Mesenteric fat pad (tissue), 1 donor: ENCODE results near the gene ELFN2. TPM values are rescaled to one million over a fixed set of nuclear protein-coding genes. Genes with fewer than 3 reads are reported as not detected.

Experiments
- DNase-seq: peaks from one replicate; pipeline ENCODE4 v3.0.0-alpha.2; 2020; ENCODE audit warnings: low spot score
- total RNA-seq: library from RNA; stranded (reverse); fragmentation: NEBNext Ultra II Directional; extraction: Animal tissue kit (Norgen Biotek cat#: 25700); gene quantifications from one replicate; pipeline ENCODE4 v1.2.1, GENCODE V29; 2021
- donor health status: DM: yes; HTN: yes; CAD: no.

Gene ELFN2
- total RNA-seq, 1 donor from 2014 or later = not detected

DNA sequence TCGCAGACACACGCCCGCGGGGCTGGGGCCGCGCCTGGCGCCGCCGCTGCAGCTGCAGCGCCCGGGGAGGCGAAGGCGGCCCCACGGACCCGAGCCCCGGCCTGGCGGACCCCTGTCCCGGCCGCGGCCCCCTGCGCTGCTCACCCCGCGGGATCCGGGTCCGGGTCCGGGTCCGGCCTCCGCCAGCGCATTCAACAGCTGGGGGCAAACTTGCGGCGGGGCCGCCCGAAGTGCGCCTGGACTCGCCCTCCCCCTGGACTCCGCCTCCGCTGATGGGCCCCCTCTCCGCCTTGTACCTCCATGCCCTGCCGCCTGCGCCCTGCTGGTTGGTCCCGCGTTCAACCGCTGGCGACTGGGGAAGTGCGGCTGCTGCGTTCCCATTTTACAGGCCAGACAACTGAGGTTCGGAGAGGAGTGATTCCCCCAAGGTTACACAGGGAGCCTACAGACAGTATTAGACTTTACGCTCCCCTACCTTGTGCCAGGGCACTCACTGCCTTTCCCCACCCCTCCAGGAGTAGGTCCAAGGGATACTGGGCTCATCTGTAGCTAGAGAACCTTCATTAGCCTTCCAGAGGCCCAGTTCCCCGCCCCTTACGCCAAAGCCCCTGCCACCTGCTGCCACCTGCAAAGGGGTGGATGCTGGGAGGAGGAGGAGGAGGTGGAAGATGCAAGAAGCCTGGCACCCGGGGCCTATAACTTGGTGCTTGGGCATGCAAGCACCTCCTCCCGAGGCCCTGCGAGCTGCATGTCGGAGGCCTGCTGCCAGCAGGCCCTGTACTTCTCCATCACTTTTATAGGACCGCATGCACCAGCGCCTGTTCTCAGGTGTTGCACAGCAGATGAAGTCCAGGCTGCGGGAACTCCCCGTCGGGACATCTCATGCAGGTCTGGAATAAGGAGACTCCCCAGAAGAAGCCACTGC is 694 bp upstream of the ELFN2 start:
- no peak for DNase-seq

DNA sequence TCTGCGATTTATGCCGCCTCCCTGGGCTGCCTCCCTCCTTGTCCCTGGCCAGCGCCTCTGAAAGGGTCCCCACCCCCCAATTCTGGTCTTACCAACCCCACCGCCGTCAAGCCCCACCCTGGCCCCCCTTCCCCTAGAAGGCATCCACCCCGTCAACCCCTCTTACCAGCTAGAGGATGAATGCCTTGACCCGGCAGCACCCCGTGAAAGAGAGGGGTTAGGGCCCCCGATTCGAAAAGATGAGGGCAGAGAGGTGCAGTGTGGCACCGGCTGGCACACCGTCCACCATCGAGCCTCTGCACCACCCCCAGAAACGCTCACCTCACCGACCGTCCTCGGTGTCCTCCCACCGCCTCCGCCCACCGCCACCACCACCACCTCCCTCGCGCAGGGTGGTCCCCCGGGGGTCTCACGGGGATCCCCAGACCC is 559 bp downstream of the ELFN2 start:
- DNase-seq = no peak

DNA sequence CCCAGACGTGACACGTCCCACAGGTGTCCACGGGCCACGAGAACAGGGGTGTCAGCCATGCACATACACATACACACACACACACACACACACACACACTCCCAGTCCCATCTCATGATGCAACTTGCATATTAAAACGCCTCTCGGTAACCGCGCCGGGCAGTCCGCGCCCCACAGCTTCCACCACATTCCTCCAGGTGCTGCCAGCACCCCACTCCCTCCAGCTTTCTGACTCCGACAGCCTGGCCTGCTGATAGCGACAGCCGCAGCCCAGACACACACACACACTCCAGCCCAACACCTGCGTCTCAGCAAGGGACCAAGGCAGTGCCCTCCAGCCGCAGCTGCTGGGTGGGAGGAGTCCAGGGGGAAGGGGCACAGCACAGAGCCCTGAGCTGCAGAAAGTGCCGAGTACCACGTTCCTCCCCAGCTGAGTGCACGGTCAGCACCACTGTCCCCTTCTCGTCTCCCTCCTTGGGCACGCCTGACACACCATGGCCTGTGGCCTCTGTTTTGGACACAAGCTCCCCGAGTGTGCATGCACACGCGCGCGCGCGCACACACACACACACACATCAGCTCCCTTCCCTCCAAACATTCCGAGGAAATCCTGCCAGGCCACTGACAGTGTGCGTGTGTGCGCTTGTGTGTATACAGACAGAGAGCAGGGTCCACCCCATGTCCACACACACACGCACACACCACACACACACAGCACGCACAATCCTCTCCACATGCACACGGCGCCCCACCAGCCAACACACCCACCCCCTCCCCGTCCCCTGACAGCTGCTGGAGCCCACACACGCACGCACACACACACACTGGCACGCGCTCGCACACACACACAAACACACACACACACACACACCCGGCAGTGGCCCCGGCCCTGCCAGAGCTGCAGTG is 1.2 kb downstream of the ELFN2 start:
- DNase-seq = no peak

DNA sequence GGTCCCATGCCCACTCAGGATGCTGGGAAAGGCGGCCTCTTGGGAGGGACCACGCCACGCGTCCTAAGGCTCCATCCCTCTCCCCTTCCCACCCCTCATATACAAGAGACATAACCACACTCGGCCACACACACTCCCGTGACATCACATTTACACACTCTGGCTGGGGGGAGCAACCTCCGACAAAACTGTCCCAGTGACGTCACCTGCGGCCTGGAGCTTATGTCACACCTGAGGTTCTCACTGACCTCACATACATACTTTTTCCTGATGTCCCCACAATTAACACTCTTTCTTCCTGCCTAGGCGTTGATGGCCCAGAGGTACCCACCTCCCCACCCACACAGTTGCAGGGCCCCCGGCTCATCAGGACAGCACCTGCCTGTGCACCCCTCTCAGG is 1.9 kb downstream of the ELFN2 start:
- DNase-seq = no peak

DNA sequence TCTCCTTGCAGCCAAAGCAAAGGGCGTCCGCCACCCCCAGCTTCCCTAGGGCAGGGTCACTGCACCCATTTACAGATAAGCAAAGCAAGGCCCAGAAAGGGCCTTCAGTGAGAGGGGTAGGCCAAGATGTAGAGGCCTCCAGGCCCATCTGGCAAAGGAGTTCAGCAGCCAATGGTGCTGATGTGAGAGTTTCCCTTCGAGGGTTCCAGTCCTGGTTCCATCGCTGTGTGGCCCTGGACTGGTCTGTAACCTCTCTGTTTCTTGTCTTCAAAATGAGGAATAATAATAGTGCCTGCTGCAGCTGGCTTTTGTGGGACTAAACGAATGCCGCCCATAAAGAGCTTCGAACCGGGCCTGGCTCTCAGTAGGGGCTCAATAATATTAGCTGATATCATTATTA is 4.0 kb downstream of the ELFN2 start:
- no peak for DNase-seq

DNA sequence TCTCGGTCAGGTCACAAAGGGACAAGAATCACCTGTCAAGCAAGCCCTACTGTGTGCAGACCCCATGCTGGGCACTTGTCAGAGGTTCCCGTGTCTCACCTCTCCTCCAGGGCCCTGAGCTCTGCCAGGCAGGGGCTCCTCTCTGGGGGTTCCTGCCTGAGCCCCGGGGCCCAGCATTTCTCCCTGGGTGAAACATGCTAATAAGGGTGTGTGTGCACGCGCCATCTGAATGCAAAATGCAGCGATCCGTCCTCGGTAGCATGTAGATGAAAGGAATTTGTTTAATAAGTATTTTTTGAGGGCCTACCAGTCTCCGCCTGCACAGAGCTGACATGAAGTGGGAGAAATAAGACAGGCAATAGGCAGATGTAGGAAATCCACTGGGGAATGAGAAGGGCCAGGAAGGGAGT is 5.8 kb downstream of the ELFN2 start:
- no peak for DNase-seq

DNA sequence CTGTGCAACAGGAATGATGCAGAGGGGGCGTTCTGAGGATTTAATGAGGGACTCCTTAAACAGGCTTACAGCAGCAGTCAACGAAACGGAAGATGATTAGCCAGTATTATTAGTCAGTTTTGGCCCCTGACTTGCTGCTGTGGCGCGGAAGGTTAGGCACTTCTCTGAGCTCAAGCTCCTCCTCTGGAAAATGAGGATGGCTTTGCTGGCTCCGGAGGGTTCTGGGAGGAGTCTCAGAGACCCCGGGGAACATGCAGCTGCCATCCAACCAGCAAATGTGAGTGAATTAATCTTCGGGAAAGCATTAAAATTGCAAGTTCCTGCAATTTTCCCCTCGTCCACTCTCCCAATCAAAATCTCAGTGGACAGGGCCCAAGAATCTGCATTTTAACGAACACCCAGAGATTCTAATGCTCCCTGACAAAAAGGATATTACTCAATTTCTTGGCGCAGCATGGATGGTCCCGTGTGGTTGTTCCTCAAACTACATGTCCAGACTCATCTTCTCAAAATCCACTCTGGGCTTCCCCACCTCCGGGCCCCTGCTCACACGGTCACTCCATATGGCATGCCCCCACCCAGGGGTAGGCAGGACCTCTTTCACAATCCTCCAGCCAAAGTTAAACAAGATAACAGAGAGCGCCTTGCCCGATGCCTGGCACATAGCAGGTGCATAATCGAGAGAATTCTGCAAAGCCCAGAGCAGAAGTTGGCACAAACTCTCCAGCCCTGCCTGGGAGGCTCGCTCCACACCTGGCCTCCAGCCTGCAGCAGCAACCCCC is 6.4 kb downstream of the ELFN2 start:
- DNase-seq = no peak

DNA sequence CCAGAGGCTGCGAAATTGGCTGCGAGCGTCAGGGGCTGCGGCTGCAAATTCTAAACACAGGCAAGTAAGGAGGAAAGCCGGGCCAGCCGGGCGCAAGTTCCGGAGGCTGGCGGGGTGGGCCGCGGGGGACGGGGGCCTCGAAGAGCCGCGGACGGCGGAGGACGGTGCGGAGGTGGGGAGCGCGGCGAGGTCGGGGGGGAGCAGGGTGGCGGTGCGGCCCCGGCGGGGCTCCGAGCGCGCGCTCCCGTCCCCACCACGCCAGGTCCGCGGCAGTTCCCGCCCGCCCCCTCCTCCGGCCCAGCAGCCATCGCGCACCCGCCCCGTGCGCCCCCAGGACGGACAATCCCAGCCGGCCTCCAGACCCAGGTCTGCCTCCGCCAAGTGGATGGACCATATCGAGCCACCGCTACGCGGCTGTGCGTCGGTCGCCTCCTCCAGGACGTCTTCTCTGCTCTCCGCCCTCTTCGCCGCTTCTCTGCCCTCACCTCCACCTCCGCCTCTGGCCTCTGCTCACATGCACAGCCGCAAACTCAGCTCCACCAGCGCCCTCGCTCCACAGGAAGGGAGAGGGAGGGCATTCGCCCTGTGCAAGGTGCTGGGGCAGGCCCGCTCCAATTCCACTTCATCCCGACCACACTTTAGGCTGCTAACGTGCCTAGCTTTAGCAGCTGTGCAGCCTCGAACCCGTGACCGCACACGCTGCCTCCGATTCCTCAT is 7.2 kb downstream of the ELFN2 start:
- no peak for DNase-seq

DNA sequence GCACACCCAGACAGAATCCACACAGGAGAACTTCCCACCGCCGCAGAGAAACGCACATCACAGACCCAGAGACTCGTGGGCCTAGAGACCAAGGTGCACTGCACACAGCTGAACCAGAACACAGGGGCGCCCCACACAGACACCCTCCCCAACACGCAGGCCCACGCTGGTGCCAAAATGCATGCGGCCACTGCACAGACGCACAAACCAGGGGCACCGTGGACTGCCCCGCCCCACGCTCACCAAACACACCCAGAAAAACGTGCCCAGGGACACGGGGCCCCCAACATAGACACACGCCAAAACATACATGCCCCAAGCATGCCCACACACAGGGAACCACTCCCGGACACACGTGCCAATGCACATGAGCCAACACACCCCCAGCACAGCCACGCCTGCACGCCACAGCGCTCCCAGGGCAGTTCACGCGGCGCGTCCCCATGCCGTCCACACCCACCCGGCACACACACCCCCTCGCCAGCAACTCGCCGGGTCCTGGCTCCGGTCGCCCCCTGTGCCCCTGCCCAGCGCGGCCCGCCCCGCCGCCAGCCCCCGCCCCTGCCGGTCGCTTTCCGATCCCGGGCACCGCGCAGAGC is 7.8 kb downstream of the ELFN2 start:
- DNase-seq = no peak

DNA sequence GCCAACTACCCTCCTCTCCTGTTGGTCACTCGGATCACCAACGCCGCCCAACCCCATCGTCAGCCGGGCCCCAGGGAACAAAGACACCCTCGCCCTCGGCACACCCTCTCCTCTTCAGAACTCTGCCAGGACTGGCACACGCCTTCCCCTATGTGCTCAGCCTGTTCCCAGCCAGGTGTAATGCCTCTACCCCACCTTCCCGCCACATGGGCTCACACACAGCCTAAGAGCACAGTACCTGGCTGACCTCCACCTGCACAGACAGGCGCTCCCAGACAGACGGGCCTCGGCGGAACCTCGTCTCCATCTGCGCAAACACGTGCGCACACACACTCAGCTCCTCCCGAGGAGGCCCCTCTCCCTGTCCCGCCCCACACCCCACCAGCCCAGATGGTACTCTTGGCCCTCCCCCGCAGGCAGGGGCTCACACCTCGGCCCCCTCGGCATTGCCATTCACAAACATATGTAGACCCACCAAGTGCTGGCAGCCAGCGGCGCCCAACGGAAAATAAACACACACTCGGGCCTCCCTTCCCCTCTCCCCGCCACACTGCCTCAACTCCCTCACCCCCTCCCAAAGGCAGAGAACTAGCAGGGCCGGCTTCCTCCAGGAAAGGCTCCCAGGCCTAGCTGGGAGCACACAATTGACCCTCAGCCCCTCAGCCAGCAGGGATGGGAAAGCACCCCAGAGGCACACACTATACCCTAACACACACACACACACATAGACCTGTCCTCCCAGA is 8.5 kb downstream of the ELFN2 start:
- no peak for DNase-seq

DNA sequence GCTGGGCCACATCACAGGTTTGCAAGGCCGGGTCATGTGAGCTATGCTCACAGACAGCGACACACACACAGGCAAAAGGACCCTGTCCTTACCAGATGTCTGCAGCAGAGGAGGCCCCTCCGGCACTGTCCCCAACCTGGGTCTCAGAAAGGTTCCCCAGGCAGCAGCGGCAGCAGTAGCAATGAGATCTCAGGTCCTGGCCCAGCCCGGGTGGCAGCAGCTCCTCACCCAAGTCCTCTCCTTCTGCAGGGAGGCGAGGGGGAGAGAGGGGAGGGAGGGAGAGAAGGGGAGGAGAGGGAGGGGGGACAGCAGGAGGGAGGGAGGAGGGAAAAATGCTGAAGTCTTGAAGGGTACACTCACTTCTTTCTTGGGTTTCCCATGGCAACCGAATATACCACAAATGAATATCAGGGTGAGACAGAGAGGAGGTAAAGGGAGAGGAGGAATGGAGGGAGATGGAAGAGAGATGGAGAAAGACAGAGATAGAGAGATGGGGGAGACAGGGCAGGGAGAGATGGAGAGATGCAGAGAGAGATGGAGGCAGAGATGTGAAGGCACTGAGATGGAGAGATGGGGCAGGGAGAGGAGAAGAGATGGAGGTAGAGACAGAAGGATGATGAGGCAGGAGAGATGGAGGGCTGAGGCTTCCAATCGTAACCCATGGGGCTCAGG is 9.5 kb downstream of the ELFN2 start:
- DNase-seq = no peak

DNA sequence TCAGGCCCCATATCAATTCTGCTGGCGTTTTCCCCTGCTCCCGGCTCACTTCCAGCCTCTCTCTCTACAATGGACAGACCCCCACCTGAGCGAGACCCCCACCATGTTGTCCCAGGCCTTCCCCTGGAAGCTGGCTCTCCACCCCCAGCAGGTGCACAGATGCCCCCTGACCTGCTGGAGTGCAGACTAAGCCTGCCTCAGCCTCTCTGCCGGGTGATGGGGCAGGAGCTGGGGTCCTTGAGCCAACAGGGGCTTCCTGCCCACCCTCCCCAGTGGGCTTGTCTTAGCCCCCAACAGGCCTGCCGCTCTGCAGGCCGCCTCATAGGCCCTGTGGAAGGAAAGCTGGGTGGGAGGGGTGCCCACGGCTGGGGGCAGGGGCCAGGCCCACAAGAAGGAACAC is 10.0 kb downstream of the ELFN2 start:
- no peak for DNase-seq

DNA sequence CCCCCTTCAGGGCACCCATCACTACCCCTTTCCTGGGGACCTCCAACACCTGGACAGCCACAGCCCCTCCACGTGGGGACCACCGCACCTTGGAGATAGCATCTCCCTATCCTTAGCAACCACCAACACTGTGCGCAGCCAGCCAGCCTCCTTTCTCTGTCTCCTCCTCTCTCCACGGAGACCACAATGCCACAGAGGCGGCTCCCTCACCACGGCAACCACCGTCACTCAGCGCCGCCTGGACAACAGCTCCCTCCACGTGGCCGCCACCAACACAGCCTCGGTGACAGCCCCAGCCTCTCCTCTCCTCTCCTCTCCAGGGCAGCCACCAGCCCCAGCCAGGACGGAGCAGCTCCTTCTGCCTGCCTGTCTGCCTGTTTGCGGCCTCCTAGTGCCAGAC is 10.5 kb downstream of the ELFN2 start:
- DNase-seq = no peak

DNA sequence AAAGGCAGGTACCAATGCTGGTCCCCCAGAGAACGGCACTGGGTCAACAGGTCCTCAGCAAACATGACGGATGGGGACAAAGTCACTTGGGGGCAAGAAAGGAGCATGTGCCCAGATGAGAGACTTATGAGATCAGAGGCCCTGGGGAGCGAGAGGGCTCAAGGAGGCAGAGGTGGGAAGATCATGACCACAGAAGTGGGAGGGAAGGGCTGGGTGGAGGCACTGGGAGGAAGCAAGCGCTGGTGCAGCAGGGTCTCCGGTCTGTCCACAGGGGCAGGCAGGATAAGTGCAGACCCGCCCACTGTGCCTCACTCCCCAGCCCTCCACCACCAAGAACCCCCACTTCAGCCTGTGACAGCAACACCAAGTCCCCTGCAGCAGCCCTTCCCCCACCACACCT is 10.9 kb downstream of the ELFN2 start:
- no peak for DNase-seq

DNA sequence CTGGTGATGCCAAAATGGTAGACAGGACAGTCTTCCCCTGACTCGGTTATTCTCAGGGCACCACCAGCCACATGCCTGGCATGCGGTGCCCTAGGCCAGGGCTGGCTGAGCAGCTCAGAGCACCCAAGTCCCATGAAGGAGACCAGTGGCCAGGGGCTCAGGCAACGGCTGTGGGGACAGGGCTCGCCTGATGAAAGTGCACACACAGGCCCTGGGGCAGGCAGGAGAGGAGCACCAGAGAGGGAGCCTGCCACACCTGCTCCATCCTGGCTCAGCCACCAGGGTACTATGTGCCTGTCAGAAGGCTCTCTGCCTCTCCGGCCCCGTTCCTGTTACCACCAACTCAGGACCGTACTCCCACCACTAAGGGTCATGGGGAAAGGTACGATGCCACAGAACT is 12.1 kb downstream of the ELFN2 start:
- DNase-seq = no peak

DNA sequence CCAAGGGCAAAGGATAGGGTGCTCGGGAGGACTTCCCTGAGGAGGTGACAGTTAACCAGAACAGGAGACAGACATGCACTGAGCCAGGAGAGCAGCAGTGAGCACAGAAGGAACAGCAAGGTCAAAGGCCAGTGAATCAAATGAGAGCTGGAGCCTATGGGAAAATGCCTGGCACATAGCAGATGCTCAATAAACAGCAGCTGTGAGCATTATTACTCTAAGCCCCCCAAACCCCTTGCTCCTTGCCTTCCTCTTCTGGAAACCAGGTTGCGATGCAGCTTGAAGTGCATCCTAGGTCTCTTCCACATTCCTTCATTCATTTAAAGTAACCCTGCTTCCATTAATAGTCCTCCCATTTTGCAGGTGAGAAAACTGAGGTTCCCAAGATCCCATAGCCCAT is 13.0 kb downstream of the ELFN2 start:
- no peak for DNase-seq

DNA sequence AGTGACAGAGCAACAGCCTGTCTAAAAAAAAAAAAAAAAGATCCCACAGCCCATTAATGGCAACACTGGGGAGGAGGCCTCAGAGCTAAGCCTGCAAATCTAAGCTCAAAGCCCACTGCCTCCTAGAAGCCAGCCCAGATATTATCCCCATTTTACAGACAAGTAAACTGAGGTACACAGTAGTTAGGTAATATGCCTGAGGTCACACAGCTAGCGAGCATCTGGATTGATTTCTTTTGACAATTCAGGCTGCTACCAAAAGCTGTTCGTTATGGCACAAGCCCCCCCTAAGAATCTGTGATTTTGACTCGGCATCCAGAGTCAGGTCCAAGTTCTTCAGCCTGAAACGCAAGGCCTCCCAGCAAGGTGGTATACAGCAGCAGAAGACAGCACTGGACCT is 13.7 kb downstream of the ELFN2 start:
- DNase-seq = no peak

DNA sequence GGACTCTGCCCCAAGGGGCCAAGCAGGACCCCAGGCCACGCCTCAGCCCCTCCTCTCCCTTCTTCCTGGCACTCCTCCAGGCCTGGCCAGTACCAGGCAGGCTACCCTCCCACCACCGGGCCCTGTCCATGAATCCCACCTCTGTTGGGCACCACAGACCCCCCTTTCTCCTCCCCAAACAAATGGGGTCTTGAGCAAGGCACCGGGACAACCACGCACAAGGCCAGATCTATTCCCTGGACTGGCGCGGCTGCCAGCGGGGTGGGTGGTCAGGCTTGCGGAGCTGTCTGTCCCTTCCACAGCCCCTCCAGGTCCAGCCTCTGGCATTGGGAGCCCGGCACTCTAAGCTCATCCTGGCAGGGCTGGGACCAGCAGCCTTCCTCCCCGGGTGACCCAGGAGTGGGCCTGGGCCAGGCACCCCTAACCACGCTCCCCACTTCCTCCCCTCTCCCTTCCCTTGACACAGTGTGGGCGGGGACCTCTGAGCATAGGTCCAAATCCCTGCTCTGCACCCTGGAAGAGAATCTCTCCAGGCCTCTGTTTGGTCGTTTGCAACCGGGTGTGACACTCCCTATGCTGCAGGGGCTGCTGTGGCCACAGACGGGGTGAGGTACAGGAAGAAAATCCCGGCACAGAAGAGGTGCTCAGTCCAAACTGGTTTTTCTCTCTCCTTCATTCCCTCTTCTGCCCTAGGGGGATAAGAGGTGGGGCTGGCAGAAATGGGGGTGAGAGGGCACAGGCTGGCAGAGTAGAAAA is 14.6 kb downstream of the ELFN2 start:
- no peak for DNase-seq
